SK-N-DZ (cell line): ENCODE results near the gene PLXNA4.

Experiments used
- DNase-seq: peaks from one replicate; pipeline ENCODE4 v3.0.0-alpha.2; 2015; ENCODE audit warnings: low spot score

The PLXNA4 gene

DNA sequence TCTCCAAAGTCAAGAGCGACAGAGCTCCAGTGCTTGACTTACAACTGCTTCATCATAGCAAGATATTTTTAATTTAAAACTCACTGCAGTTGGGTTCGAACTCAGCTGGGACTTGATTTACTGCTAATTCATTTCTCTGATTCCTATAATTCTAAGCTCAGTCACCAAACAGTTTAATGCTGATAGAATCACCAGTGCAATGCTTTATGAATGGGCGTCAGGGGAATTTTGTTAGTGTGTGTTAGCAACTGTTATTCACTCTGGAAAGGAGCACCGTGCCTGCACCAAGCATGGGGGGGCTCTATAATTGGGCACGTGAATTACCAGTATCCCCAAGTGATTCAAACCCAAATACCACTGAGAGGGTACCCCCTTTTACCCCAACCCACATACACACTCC, 10.4 kb downstream of the PLXNA4 start:
- DNase-seq, result no peak

DNA sequence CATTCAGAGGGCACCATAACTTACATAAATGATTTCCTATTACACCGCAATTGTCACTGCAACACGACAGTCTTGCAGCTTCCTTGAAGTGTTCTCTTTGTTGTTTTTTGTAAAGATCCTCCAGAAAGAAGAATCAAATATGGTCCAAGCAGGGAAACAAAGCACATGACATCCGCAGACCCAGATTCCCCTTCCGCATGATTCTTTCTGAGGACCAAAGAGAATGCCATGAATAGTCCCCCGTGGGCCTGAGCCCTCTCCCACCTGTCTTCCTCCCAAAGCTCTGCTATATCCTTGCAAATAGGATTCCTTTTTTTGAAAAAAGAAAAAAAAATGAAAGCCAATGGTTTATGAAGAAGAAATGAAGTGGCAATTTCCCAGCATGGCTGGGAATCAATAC, 10.8 kb downstream of the PLXNA4 start:
- no peak for DNase-seq

DNA sequence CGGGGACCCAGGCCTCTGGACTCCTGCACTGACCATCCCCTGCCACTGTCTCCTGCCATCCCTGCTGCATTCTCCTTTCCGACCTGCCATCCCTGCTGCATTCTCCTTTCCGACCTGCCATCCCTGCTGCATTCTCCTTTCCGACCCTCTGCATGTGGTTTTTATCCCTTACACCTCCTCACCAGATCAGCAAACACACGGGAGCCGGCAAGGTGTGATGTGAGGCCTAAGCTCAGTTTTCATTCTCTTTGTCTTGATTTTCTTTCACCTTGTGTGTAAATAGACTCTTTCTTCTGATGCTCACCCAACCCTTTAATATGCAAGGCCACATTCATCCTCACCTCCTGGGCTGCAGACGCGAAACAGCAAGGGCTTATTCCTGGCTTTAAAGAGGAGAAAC, 11.4 kb downstream of the PLXNA4 start:
- DNase-seq, result no peak

DNA sequence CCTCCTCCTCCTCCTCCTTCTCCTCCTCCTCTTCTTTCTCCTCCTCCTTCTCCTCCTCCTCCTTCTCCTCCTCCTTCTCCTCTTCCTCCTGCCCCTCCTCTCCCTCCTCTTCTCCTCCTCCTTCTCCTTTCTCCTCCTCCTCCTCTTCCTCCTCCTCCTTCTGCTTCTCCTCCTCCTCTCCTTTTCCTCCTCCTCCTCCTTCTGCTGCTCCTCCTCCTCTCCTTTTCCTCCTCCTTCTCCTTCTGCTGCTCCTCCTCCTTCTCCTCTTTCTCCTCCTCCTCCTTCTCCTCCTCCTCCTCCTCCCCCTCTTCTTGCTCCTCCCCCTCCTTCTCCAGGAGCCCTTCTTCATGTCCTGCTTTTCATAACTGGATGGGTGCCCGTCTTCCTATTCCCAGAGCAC, 12.2 kb downstream of the PLXNA4 start:
- DNase-seq, result no peak

DNA sequence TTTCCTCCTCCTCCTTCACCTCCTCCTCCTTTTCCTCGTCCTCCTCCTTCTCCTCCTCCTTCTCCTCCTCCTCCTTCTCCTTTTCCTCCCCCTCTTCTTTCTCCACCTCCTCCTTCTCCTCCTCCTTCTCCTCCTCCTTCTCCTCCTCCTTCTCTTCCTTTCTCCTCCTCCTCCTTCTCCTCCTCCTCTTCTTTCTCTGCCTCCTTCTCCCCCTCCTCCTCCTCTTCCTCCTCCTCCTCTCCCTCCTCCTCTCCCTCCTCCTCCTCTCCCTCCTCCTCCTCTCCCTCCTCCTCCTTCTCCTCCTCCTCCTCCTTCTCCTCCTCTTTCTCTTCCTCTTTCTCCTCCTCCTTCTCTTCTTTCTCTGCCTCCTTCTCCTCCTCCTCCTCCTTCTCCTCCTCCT, 13.6 kb downstream of the PLXNA4 start:
- no peak for DNase-seq

DNA sequence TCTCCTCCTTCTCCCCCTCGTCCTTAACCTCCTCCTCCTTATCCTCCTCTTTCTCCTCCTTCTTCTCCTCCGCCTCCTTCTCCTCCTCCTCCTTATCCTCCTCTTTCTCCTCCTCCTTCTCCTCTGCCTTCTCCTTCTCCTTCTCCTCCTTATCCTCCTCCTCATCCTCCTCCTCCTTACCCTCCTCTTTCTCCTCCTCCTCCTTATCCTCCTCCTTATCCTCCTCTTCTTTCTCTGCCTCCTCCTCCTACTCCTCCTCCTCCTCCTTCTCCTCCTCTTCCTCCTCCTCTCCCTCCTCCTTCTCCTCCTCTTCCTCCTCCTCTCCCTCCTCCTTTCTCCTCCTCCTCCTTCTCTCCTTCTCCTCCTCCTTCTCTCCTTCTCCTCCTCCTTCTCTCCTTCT, 14.5 kb downstream of the PLXNA4 start:
- no peak for DNase-seq

DNA sequence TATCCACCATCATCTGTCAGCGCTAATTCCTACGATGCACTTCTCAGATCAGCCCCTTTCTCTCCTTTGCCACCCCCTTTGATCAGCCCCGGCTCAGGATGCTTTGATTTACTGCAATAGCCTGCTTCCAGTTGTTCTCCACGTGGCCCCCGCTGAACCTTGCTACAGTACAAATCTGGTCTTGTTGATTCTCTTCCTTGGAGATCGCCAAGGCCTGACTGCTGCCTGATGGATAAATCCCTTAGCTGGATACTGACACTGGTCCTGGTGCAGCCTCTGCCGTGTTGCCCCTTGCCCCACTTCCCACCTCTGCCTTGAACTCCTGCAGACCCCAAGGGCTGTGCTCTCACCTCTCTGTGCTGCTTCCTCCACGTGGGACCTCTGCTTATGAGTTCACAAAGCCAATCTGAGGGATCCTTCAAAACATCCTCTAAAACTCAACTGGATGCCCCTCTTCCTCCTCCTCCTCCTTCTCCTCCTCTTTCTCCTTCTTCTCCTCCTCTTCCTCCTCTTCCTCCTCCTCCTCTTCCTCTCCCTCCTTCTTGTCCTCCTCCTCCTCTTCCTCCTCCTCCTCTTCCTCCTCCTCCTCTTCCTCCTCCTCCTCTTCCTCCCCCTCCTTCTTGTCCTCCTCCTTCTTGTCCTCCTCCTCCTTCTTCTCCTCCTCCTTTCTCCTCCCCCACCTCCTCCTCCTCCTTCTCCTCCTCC, 15.3 kb downstream of the PLXNA4 start:
- DNase-seq, result no peak

DNA sequence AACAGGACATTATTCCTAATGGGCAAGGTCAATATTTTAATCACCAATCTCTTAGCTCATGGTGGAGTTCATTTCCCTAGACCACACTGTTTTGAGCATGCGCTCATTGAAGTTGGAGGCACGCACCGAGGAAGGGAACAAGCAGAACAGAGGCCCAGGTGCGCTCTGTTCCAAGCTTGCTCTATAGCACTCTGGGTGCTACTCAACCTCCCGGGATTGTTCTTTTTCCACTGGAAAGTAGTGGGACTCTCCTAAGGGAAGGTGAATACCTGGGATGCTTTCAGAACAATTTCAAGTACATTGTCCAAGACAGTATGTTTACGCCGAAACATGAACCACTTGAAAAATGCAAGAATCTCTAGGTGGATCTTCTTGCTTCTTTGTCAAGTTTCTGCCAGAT, 16.2 kb downstream of the PLXNA4 start:
- DNase-seq, result no peak

DNA sequence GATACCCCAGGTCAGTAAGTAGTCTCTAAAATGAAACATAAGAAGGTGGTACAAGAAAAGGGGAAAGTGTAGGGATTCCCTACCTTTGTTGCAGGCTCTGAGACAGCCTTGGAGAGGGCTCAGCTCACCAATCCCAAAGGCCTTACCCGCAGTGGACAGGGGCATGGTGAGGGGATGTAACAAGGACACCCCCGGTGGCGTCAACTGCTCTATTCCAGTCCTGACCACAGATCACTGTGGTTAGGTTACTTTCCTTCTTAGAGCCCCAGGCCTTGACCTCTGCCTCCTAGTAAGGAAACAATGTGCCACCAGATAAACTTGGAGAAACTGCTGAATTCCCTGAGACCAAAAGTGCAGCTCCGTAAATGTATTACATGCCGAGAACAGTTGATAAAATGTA, 17.5 kb downstream of the PLXNA4 start:
- DNase-seq, result no peak

DNA sequence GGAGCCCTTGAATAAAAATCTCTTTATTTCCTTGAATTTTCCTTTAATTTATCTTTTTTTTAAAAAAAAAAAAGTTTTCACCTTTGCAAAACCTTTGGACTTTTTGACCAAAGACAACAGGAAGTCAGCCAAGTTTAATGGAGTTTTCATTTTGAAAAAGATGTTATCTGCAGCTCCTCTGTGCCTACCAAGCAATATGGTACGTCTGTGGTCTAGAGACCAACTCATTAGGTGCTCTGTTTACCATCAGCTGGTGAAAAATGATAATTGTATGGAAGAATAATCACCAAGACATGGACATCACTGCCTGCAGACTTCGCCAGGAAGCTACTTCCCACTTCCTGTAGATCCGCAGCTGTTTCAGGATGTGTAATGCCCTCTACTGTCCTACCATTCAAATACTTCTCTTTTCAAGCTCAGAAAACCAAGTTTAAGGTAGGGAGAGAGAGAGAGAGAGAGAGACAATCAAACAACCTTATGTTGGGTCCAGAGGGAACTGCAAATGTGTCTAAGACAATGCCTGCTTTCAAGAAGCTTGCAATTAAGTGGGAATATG, 18.7 kb downstream of the PLXNA4 start:
- DNase-seq, result no peak

DNA sequence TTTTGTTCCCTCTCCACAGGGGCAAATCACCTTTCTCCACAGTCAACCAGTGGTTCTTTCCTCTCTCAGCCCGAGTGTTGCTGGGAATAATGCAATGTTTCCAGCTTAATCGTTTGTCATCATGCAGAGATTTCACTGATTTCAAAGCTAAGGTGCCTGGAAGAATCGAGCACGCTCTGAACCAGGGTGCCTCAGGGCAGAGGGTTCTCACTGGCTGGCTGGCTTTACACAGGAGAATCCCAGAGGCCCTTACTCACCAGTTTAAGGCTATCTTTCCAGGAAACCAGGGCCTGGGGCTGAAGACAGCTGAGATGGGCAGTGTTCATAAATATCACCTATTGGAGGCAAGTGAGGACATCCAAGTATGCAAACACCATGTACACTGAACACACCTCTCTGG, 21.8 kb downstream of the PLXNA4 start:
- DNase-seq, result no peak

DNA sequence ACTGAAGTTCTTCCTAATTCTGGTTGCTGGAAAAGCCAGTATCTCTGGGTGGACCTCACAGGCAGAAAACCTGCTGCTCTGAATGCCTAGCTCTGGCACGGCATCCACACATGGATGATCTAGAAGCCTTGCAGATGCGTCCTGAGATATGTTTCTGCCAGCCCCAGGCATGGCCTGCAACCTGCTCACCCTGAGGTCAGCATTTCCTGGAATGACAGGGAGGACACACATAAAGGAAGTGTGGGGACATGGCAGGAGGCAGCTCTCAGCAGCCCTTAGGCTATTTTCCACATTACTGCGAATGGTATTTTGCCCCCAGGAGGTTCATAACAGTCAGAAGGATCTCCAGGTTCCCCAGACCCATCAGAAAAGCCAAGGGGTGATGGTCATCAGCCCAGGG, 23.2 kb downstream of the PLXNA4 start:
- DNase-seq, result no peak

DNA sequence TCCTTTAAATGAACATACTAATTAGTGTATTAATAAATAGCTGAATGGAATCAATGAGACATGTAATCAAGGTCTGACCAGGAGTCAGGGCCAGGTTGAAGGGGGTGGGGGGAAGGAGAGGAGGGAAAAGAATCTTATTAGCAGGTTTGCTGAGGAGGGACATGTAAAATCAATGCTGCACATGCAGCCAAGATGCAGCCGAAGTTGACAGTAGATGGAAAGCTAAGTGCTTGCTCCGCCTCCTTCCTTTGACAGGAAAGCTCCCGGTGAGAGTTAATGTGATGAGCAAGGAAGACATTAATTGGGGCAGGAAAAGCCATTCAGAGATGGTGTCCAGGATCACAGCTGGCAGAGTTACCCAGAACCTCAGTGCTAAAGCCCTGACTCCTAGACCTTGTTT, 24.4 kb downstream of the PLXNA4 start:
- DNase-seq, result no peak

DNA sequence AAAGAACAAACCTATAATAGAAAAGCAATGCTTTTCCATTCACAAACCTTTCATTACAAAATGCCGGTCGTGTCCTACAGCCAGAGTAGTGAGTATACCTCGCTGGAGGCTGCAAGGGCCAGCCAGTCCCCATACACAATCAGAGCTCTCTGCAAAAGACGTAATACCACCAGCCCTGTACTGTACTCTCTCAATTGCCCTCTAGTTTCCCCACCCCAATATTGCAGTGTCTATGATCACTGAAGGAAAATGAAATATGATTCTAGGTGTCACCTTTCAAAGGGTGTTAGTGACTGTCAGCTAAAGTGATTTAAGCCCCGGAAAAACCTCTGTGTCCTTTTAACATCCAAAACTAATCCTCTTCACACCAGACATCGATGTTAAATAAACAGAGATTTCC, 24.8 kb downstream of the PLXNA4 start:
- no peak for DNase-seq

DNA sequence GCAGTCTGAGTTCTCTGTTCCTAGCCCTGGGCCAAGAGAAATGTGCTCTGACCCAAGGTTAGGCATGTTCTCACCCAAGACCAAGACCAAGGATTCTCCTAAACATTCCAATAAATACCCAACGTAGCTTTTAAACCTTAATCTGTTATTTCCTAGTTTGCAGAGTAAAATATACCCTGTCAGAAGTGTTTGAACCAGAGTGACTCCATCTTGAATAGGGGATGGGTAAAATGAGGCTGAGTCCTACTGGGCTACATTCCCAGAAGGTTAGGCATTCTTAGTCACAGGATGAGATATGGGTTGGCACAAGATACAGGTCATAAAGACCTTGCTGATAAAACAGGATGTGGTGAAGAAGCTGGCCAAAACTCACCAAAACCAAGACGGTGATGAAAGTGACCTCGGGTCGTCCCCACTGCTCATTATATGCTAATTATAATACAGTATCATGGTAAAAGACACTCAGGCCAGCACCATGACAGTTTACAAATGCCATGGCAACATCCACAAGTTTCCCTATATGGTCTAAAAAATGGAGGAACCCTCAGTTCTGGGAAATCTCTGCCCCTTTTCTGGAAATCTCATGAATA, 27.7 kb downstream of the PLXNA4 start:
- DNase-seq, result no peak

DNA sequence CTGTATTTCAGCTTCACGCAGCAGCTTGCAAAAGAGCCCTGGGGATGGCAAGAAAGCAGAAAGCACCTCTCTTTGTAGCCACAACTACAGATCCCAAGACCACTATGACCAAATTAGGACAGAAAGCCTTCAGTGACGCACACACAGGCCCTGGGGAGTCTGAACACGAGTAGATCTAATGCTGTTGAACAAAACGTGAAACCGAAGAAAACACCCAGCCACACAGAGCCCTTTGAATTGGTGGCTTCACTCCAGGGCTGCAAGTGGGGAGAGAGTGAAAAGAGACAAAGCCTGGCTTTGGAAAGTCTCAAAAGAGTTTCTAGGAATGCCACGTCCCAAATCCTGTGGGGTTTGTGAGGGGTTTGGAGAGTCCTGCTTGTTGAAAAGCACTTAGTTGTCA, 28.4 kb downstream of the PLXNA4 start:
- DNase-seq, result no peak

DNA sequence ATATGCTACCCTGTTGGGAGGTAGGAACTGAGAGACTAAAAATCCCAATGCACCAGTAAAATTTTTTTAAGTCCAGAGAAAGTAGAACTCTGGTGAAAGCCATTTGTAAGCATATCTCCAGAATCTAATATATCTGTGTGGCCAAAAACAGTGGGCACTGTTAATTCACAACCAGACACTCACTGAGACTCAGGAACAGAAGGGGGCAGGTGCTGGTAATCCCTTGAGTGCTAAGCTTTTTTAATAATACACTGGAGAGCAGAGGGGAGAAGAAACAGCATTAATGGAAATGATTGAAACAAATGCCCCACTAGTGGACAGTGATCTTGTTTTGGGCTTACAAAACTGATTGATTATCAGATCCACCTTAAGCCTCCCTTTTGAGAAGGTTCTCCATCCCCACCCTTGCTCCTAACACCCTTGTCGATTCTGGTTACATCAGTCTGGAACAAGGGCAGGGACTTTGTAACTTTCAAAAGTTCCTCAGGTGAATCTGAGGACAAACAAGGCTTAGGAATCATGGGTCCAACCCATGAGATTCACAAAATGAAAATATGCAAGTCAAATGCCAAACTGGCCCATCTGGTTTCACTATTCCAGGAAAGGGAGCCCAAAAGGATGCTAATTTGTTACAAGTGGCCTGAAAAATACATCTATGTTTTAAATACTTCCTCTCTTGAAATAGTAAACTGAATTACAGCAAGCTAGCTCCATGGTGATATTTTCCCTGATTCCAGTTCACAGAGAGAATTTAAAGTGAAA, 29.7 kb downstream of the PLXNA4 start:
- DNase-seq, result no peak

DNA sequence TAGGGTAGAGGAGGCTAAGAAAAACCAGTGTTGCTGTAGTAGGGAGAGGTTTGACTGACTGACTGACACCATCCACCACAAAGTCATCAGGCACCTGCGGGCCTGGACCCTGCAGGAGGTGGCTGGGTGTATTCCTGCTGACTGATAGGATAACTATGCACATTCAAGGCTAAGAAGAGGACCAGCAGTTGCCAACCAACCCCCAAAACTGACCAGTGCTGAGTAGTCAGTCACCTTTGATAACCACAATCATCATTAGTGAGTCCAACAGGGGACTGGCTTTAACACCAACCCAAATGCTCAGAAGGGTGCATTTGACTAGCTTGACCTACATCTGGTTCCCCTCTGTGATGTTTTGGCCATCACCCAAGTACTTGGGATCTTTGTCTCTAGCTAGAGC, 30.5 kb downstream of the PLXNA4 start:
- DNase-seq, result no peak

DNA sequence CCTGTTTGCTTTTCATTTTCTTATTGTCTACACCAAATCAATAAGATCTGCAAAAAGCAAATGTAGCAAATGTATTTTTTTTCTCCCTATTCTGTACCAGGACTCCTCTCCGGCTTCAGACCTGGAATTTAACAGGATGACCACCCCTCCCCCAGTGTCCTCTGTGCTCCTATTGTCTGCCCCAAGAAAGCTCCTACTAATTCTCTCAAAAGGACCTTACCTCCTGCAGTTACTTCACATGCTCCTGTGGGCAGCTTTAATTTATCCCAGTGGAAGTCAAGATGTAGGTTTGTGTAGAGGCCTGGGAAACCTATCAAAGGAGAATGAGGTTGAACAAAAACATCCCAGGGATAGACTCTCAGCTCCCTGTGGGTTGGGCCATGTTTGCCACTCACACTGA, 31.3 kb downstream of the PLXNA4 start:
- DNase-seq, result no peak

DNA sequence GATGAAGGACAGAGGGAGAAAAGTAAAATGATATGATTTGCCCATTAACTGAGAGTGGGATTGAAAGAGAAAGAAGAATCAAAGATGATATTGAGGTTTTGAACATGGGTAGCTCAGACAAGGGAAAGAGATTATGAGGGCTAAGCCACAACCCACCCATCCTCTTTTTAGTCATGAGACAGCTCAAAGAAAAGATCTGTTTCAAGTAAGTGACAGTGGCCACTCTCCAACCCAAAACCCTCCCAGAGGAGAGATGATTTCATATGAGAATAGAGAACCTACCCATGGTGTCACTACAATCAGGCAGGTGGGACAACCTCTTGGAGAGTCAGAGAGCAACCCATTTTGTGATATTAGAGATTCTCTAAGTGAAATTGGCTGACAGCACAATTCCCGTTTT, 32.2 kb downstream of the PLXNA4 start:
- no peak for DNase-seq

DNA sequence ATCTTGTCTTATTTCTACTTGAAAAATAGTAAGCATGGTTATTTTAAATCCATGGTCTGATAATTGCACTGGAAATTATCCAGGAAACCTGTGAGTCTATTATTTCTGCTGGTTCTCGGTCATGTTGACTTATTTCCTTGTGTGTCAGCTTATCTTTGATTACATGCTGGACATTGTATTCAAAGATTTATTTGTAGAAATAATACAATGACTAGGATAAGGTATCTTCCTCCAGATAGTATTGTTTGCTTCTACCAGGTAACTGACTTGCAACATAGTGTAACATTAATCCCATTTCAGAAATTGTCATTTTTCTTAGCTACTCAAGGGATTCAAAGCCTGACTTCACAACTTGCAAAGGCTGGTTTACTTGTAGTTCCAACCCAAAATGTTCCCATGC, 33.4 kb downstream of the PLXNA4 start:
- DNase-seq, result no peak

DNA sequence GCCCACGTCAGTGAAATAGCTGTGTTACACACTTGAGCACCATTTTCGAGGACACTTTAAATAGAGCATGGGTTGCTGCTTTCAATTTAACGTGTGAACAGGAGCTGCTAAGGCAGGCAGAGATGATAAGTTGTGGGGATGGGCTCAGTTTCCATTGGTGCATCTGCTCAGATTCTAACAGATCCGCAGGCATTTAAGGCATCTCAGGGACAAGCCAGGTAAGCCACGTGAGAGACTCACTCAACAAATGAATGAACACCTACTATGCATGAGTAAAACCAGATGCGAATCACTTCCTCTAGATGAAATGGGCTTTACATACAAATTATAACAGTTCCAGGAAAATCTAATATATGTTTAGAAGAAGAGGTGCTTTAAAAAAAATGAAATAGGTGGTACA, 34.6 kb downstream of the PLXNA4 start:
- DNase-seq, result no peak
